HepG2 (cell line): ENCODE measurements around the gene GNA14. TPM values are rescaled to one million over a fixed set of nuclear protein-coding genes. Genes with fewer than 3 reads are reported as not detected.

Experiments
- ATAC-seq: fragments of 200-7000 bp; cut with Tn5 transposase; 3 replicates; pipeline ENCODE4 v1.9.1; 2020; ENCODE audit warnings: mild to moderate bottlenecking, moderate library complexity
- Bru-seq: library from RNA; stranded (reverse); fragments of 400-500 nt; gene quantifications from one replicate; lab custom pipeline; 2021; lab: Mats Ljungman, UMichigan
- BruChase-seq, 2 experiments: library from RNA; stranded (reverse); fragments of 400-500 nt; gene quantifications; one replicate each; lab custom pipeline; 2021; lab: Mats Ljungman, UMichigan
- BruUV-seq: library from RNA; stranded (reverse); fragments of 400-500 nt; replicated peaks from 2 replicates; lab custom pipeline; 2021; lab: Mats Ljungman, UMichigan
- CTCF ChIA-PET: fragments of 300-600 bp; formaldehyde crosslinking; extraction: SDS; loops from one replicate; lab custom pipeline; 2021; ENCODE audit warnings: low total read pairs, inconsistent platforms, low intra/inter-chr PET ratio; lab: Yijun Ruan, JAX
- POLR2A ChIA-PET: fragments of 350-600 bp; sonication (Branson Sonifier 250); formaldehyde crosslinking; loops from one replicate; lab custom pipeline; 2020; ENCODE audit warnings: antibody characterized with exemption, inconsistent platforms; lab: Yijun Ruan, JAX
- DNase-seq: peaks from one replicate; pipeline ENCODE4 v3.0.0-alpha.2; 2015; ENCODE audit warnings: low spot score
- FAIRE-seq: peaks from 3 replicates; lab custom pipeline; 2011; peaks lifted over from hg19 to GRCh38; lab: Jason Lieb, UNC
- H2AFZ ChIP-seq: one replicate; pipeline ENCODE4 v1.6.1; 2011; ENCODE audit warnings: low read length, inconsistent platforms
- H3K27ac ChIP-seq: fragments of 300-600 bp; 3 replicates; pipeline ENCODE4 v1.8.0; 2011; ENCODE audit warnings: mixed run types, mild to moderate bottlenecking, mixed read lengths, low read length, inconsistent platforms; ENCODE audit not compliant: insufficient read depth; ENCODE audit errors: extremely low read length
- H3K27me3 ChIP-seq, 2 experiments: fragments of 200-600 bp in 1 of 2; 2 replicates in 1 of 2; 3 replicates in 1 of 2; pipeline versions ENCODE4 v1.6.0 to v1.8.0; 2011; ENCODE audit warnings: low read length in 2 of 2, mild to moderate bottlenecking in 2 of 2, moderate library complexity in 2 of 2, inconsistent platforms in 1 of 2; ENCODE audit not compliant: insufficient read depth in 2 of 2, control insufficient read depth in 1 of 2
- H3K36me3 ChIP-seq, 2 experiments: fragments of 200-600 bp in 1 of 2; replicated peaks in 1 of 2; 2 replicates in 1 of 2; 3 replicates in 1 of 2; pipeline versions ENCODE4 v1.5.1 to v1.8.0; 2011; ENCODE audit warnings: low read length in 2 of 2, inconsistent platforms in 1 of 2; ENCODE audit not compliant: insufficient read depth in 2 of 2, control insufficient read depth in 1 of 2
- H3K4me1 ChIP-seq: 2 replicates; pipeline ENCODE4 v1.5.1; 2012; ENCODE audit warnings: low read length, inconsistent platforms; ENCODE audit not compliant: insufficient read depth
- H3K4me2 ChIP-seq: 2 replicates; pipeline ENCODE4 v1.6.0; 2011; ENCODE audit warnings: low read depth, low read length, inconsistent platforms
- H3K4me3 ChIP-seq, 3 experiments: fragments of 200-600 bp in 1 of 3; sonication (generic), shearing (Covaris generic) in 1 of 3; replicated peaks in 1 of 3; 2 replicates each; pipeline ENCODE4 v1.5.1; 2011 to 2016; ENCODE audit warnings: low read length in 3 of 3, inconsistent platforms in 2 of 3, low read depth in 2 of 3, mild to moderate bottlenecking in 2 of 3, control low read depth in 1 of 3, mixed read lengths in 1 of 3; ENCODE audit not compliant: insufficient read depth in 1 of 3
- H3K79me2 ChIP-seq: one replicate; pipeline ENCODE4 v1.6.1; 2011; ENCODE audit warnings: low read length, inconsistent platforms; ENCODE audit not compliant: insufficient read depth
- H3K9ac ChIP-seq: 2 replicates; pipeline ENCODE4 v1.6.0; 2011; ENCODE audit warnings: mild to moderate bottlenecking, low read depth, low read length, inconsistent platforms; ENCODE audit not compliant: insufficient read depth
- H3K9me3 ChIP-seq: 2 replicates; pipeline ENCODE4 v1.5.1; 2012; ENCODE audit warnings: mild to moderate bottlenecking, low read length
- H4K20me1 ChIP-seq: 2 replicates; pipeline ENCODE4 v1.6.0; 2011; ENCODE audit warnings: inconsistent platforms, mild to moderate bottlenecking, low read length, moderate library complexity; ENCODE audit not compliant: insufficient read depth
- BCL3 ChIP-seq: sonication (generic); formaldehyde crosslinking; IDR thresholded peaks from 2 replicates; pipeline ENCODE4 v1.5.1; 2020; ENCODE audit warnings: mild to moderate bottlenecking, missing genetic modification reagents, moderate library complexity
- STAG1 ChIP-seq: sonication (generic); formaldehyde crosslinking; IDR thresholded peaks from 2 replicates; pipeline ENCODE4 v1.4.0; 2020; ENCODE audit warnings: missing genetic modification reagents
- ZMAT5 ChIP-seq: sonication (generic); formaldehyde crosslinking; IDR thresholded peaks from 2 replicates; pipeline ENCODE4 v1.5.0; 2020; ENCODE audit warnings: mild to moderate bottlenecking, low read depth, missing genetic modification reagents, borderline replicate concordance
- WGBS: methylation state at CpG from one replicate; pipeline ENCODE4 v1.1.6; 2017; ENCODE audit warnings: low lambda C conversion rate; 5-methylcytosine and 5-hydroxymethylcytosine counted together
- in situ Hi-C: cut with HindIII; loops from 2 replicates; pipeline ENCODE4 v1.10.0; 2017; ENCODE audit warnings: low pct_unique_long_range_greater_than_20kb; ENCODE audit not compliant: extremely low pct_ligation_motif_present
- intact Hi-C: fragments of 100-400 bp; cut with micrococcal nuclease; formaldehyde crosslinking; loops from one replicate; pipeline ENCODE4 v1.10.0; 2022; ENCODE audit not compliant: unreplicated experiment
- long read RNA-seq, 2 experiments: library from RNA in 1 of 2; library from polyadenylated mRNA in 1 of 2; stranded (forward) in 1 of 2; unstranded in 1 of 2; transcript quantifications; one replicate each; pipeline ENCODE4 v2.0.0, GENCODE V29; 2019 to 2022
- polyA minus RNA-seq, 3 experiments: library from RNA; depleted of rRNA, polyadenylated mRNA; stranded (reverse); fragments of >200 nt; gene quantifications; 2 replicates each; pipeline ENCODE4 v1.2.3, GENCODE V29; 2011; ENCODE audit warnings: low replicate concordance in 1 of 3
- polyA plus RNA-seq, 8 experiments: library from polyadenylated mRNA; depleted of rRNA in 3 of 8; stranded (reverse) in 7 of 8; unstranded in 1 of 8; fragments of >200 nt; fragmentation: Illumina TruSeq in 4 of 8; extraction: Trizol in 4 of 8; gene quantifications; 2 replicates each; pipeline versions ENCODE4 v1.2.1 to v1.2.3, GENCODE V29; 2011 to 2016; ENCODE audit warnings: low read depth in 4 of 8, missing spikeins in 1 of 8, mixed read lengths in 1 of 8; ENCODE audit not compliant: insufficient read depth in 1 of 8
- total RNA-seq, 5 experiments: library from RNA; depleted of rRNA; stranded (reverse); fragments of >200 nt; fragmentation: Illumina TruSeq; extraction: Trizol; gene quantifications; 2 replicates each; pipeline ENCODE4 v1.2.3, GENCODE V29; 2016; ENCODE audit warnings: low read depth in 1 of 5

The GNA14 gene
- not detected in 2 replicates for total RNA-seq (2016; rRNA removed; fragmentation: Illumina TruSeq; extraction: Trizol)
- total RNA-seq (2016; cell fraction: cytosol; rRNA removed; fragmentation: Illumina TruSeq; extraction: Trizol; ENCODE audit: low read depth) = not detected in 2 replicates
- not detected in 2 replicates for total RNA-seq (2016; cell fraction: insoluble cytoplasmic fraction; rRNA removed; fragmentation: Illumina TruSeq; extraction: Trizol)
- total RNA-seq (2016; cell fraction: membrane; rRNA removed; fragmentation: Illumina TruSeq; extraction: Trizol) = not detected in 2 replicates
- total RNA-seq (2016; cell fraction: nucleus; rRNA removed; fragmentation: Illumina TruSeq; extraction: Trizol) = not detected in 2 replicates
- not detected in 2 replicates for polyA plus RNA-seq (2011; rRNA removed)
- polyA plus RNA-seq (2011; cell fraction: cytosol; rRNA removed) = 0.04 and 0.09 TPM in 2 replicates
- 0.06 and 0.09 TPM in 2 replicates for polyA plus RNA-seq (2011; cell fraction: nucleus; rRNA removed)
- not detected in 2 replicates for polyA plus RNA-seq (2012)
- not detected in 2 replicates for polyA plus RNA-seq (2016; cell fraction: cytosol; fragmentation: Illumina TruSeq; extraction: Trizol; ENCODE audit: low read depth)
- 0.09 TPM in 1 of 2 replicates, not detected in the other for polyA plus RNA-seq (2016; cell fraction: insoluble cytoplasmic fraction; fragmentation: Illumina TruSeq; extraction: Trizol; ENCODE audit: low read depth)
- not detected in 2 replicates for polyA plus RNA-seq (2016; cell fraction: membrane; fragmentation: Illumina TruSeq; extraction: Trizol; ENCODE audit: low read depth)
- not detected in 2 replicates for polyA plus RNA-seq (2016; cell fraction: nucleus; fragmentation: Illumina TruSeq; extraction: Trizol; ENCODE audit: insufficient read depth, low read depth)
- polyA minus RNA-seq (2011; rRNA and poly(A)+ RNA removed; ENCODE audit: low replicate concordance) = not detected in 2 replicates
- polyA minus RNA-seq (2011; cell fraction: cytosol; rRNA and poly(A)+ RNA removed) = not detected in 2 replicates
- polyA minus RNA-seq (2011; cell fraction: nucleus; rRNA and poly(A)+ RNA removed) = not detected in 2 replicates
- percentile 8 among the genes with signal in this experiment for Bru-seq, nascent RNA
- percentile 12 among the genes with signal in this experiment for BruChase-seq, experiment 1, labeled RNA remaining after a 6-hour chase
- BruChase-seq, experiment 2, labeled RNA remaining after a 2-hour chase = percentile 20 among the genes with signal in this experiment
- long read RNA-seq, experiment 1 = 0 reads
- long read RNA-seq, experiment 2 = 0 reads

GRCh38 chr9:77648234-77649108, at the start of gene GNA14:
TSS of gene GNA14 (minus strand) at chr9:77648322. CDS start at chr9:77647793, 529 bp downstream.
- CTCF ChIA-PET = interaction anchor here (1.2 to 1.7 kb wide), 2 partner anchors 191 to 215 kb away, joined by 3 to 4 read pairs; no protein-coding TSS in a partner anchor
- H3K9me3 ChIP-seq = no peaks in the 10 kb centered on the region

More at GRCh38 chr9:77648234-77649108, at the start of gene GNA14:
- no peak for FAIRE-seq
- intact Hi-C loops (no loop called here), in situ Hi-C loops (no loop called here)
- Histone ChIP-seq H3K79me2 (no peaks in the 10 kb centered on the region), H2AFZ (peak within 1 kb of the TSS; percentile 0), H3K36me3 (no peaks in the 10 kb centered on the region), H3K4me1 (no peaks in the 10 kb centered on the region), H3K9ac (no peak within 1 kb of the TSS), H4K20me1 (no peaks in the 10 kb centered on the region), H3K4me3 (peak within 1 kb of the TSS; percentile 40 to 67 (median 50); a peak in 5 of 6 replicates), H3K27ac (no peak within 1 kb of the TSS), H3K4me2 (peak within 1 kb of the TSS; percentile 70), H3K27me3 (peaks cover 0 to 24% of the 10 kb centered on the region in 2 experiments; a peak in 3 of 5 replicates)
- POLR2A ChIA-PET = no interaction called here
- peak; percentile 79 for ATAC-seq
- BruUV-seq = no TSS peak
- TF ChIP-seq BCL3 (CRISPR knock-in tag) = 0 out of 2 replicates have a peak, but pooled peaks have one; percentile 19
- peak; percentile 32 for TF ChIP-seq STAG1 (CRISPR knock-in tag)
- TF ChIP-seq ZMAT5 (CRISPR knock-in tag) = no peak
- DNase-seq = no peak
- 42% methylated on average over 30 of the region's 46 CpGs for WGBS
